Ovary (tissue), 9 donors: ENCODE measurements around the gene LRRC71. TPM values are rescaled to one million over a fixed set of nuclear protein-coding genes. Genes with fewer than 3 reads are reported as not detected.
"Not testable (repeated sequence)": the region's sequence is repeated elsewhere in the genome, so short reads cannot be mapped to it uniquely, and the experiment has no call there.

ENCODE experiments used
- DNase-seq, 5 donors: peaks; one replicate each; pipeline ENCODE4 v3.0.0-alpha.2; 2019 to 2020
- H3K27ac ChIP-seq, 2 donors: fragments of 200-600 bp; one replicate each; pipeline versions ENCODE4 v1.5.1 to v1.8.0; 2019 to 2022
- H3K27me3 ChIP-seq: fragments of 200-600 bp; one replicate; pipeline ENCODE4 v1.8.0; 2022
- H3K36me3 ChIP-seq: fragments of 200-600 bp; sonication (generic); one replicate; pipeline ENCODE4 v1.5.1; 2019
- H3K4me1 ChIP-seq: one replicate; pipeline ENCODE4 v1.8.1; 2013; ENCODE audit warnings: mild to moderate bottlenecking, moderate library complexity; ENCODE audit not compliant: insufficient read depth
- H3K4me3 ChIP-seq: fragments of 200-600 bp; sonication (generic); one replicate; pipeline ENCODE4 v1.5.1; 2017
- H3K9me3 ChIP-seq, 2 donors: fragments of 200-600 bp in 1 of 2; sonication (generic) in 1 of 2; one replicate each; pipeline versions ENCODE4 v1.5.1 to v1.8.1; 2013 to 2019; ENCODE audit warnings: mild to moderate bottlenecking in 1 of 2, moderate library complexity in 1 of 2
- CTCF ChIP-seq, 3 donors: fragments of 450-650 bp in 2 of 3; fragments of 200-600 bp in 1 of 3; IDR thresholded peaks; one replicate each; pipeline versions ENCODE4 v1.5.1 to v1.8.0; 2016 to 2022; ENCODE audit warnings: antibody characterized with exemption in 3 of 3, mild to moderate bottlenecking in 1 of 3
- EP300 ChIP-seq: sonication (generic); formaldehyde crosslinking; IDR thresholded peaks from one replicate; pipeline ENCODE4 v1.6.1; 2017; ENCODE audit warnings: antibody characterized with exemption
- POLR2A ChIP-seq: fragments of 450-650 bp; IDR thresholded peaks from one replicate; pipeline ENCODE4 v1.6.1; 2017; ENCODE audit warnings: antibody characterized with exemption, mild to moderate bottlenecking, moderate library complexity
- WGBS, 3 donors: extraction: QIAGEN DNeasy Blood & Tissue Kit in 1 of 3; methylation state at CpG; one replicate each; pipeline versions ENCODE4 v1.1.5 to v1.1.7; 2013 to 2017; 5-methylcytosine and 5-hydroxymethylcytosine counted together
- intact Hi-C, 4 donors: fragments of 100-400 bp; cut with DNase I; formaldehyde crosslinking; loops; one replicate each; pipeline versions ENCODE4 v1.11.0 to v1.15.1; 2022 to 2023
- polyA plus RNA-seq, 2 donors: library from polyadenylated mRNA; stranded (reverse); fragments of 200-250 nt in 1 of 2; fragments of 350-450 nt in 1 of 2; fragmentation: Illumina TruSeq in 1 of 2; extraction: RNeasy Lipid Tissue Mini Kit (QIAGEN cat#74804) in 1 of 2; gene quantifications; one replicate each; pipeline ENCODE4 v1.2.3, GENCODE V29; 2013 to 2014
- total RNA-seq, 7 donors: library from RNA; depleted of rRNA in 2 of 7; stranded (reverse); fragments of >200 nt in 2 of 7; fragmentation: NEBNext Ultra II Directional in 3 of 7; extraction: Animal tissue kit (Norgen Biotek cat#: 25700) in 3 of 7; gene quantifications; one replicate each; pipeline versions ENCODE4 v1.1.0 to v1.2.4, GENCODE V29; 2016 to 2023
- donor health status: DM: no; HTN: no; CAD: no; lungs with moderate emphysema.
- donor health status: DM: no; HTN: no; CAD: no.
- donor health status: Bipolar disorder and iron deficiency.
- donor health status: DM: yes; HTN: yes; CAD: no.
- donor health status: DM: no; HTN: no; CAD: no.
- donor health status: DM: yes; HTN: yes; CAD: no.

LRRC71 gene
- total and polyA plus RNA-seq, 9 donors = 0.07 to 11.1 (median 0.80) TPM; not detected in 3

DNA sequence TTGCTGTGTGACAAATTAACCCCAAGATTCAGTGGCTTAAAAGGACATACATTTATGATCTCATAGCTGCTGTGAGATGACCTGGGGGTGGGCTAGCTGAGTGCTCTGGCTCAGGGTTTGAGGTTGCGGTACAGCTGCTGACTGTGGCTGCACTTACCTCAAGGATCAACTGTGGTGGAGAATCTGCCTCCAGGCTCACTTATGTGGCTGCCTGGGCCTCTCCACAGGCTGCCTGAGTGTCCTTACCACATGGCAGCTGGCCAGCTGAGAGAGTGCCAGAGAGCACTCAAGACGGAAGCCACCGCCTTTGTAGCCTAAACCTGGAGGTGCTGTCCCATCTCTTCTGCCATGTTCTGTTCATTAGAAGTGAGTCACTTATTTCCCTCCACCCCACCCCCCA, 5.7 kb downstream of the LRRC71 start:
- no peak overlapping the region for H3K27ac ChIP-seq
- no peaks in the 10 kb centered on the region for H3K27me3 ChIP-seq
- no peak overlapping the region for H3K4me3 ChIP-seq
- H3K36me3 ChIP-seq = no peaks in the 10 kb centered on the region
- H3K9me3 ChIP-seq = no peaks in the 10 kb centered on the region
- DNase-seq = no peak
- intact Hi-C loops = loop anchor here in 1 of 4 donors (1.0 kb wide), 1 partner anchor 29 kb away; no protein-coding TSS in a partner anchor
- peaks cover 8% of the 10 kb centered on the region for H3K4me1 ChIP-seq
- 62 to 66% (median 63%) methylated on average over 3 of the region's 3 CpGs for WGBS, 3 donors
- TF ChIP-seq EP300 = no peak
- no peak for TF ChIP-seq POLR2A
- no peak for TF ChIP-seq CTCF (IDR thresholded peaks at IDR 0.05)

- not testable (repeated sequence) for H3K27me3 ChIP-seq, H3K4me3 ChIP-seq, H3K9me3 ChIP-seq, H3K36me3 ChIP-seq, H3K4me1 ChIP-seq, H3K27ac ChIP-seq, DNase-seq
- intact Hi-C loops = loop anchor here in 1 of 4 donors (1.0 kb wide), 1 partner anchor 29 kb away; no protein-coding TSS in a partner anchor
- 89 to 90% (median 89%) methylated on average over 6 of the region's 6 CpGs for WGBS, 3 donors
These were observed 6.3 kb downstream of the LRRC71 start for GRCh38 chr1:156926695-156927094.

DNA sequence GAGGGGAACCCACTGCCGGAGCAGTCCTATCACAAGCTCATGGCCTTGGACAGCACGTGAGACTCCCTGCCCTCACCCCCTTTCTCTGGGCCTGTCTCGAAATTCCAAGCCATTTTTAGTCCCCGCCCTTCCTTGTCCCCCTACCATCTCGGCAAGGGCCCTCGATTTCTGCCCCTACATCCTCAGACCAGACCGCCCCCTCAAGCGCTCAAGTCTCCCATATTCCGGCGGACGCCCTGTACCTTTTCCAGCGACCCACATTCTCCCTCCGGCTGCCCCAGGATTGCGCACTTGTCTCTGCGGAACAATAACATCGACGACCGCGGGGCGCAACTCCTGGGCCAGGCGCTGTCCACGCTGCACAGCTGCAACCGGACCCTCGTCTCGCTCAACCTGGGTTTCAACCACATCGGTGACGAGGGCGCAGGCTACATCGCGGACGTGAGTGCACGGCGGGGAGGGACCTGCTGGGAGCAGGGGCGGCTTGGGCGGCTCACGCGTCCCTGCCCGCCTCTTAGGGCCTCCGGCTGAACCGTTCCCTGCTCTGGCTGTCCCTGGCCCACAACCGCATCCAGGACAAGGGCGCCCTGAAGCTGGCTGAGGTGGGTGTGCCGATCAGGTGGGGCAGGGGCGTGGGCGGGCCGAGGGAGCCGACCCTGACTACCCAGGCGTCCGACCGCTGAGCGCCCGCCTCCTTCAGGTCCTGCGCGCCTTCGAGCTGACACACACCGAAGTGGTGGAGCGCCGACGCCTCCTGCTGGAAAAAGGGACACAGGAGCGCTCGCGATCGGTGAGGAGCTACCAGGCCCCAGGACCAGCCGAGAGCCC, 7.0 kb downstream of the LRRC71 start:
- H3K9me3 ChIP-seq = no peaks in the 10 kb centered on the region
- H3K36me3 ChIP-seq = no peaks in the 10 kb centered on the region
- peak; percentile 49 to 75 (median 61) for DNase-seq
- WGBS, 3 donors = 9 to 16% (median 11%) methylated on average over 40 to 64 of the region's 64 CpGs
- peak overlapping the region; percentile 11 for H3K4me3 ChIP-seq
- H3K27ac ChIP-seq = no peak overlapping the region
- TF ChIP-seq CTCF (IDR thresholded peaks at IDR 0.05) = peak in 2 of 3 donors; percentile 40 to 60
- TF ChIP-seq EP300 = no peak
- TF ChIP-seq POLR2A = no peak
- intact Hi-C loops = no loop called here
- no peaks in the 10 kb centered on the region for H3K27me3 ChIP-seq
- H3K4me1 ChIP-seq = peaks cover 10% of the 10 kb centered on the region

DNA sequence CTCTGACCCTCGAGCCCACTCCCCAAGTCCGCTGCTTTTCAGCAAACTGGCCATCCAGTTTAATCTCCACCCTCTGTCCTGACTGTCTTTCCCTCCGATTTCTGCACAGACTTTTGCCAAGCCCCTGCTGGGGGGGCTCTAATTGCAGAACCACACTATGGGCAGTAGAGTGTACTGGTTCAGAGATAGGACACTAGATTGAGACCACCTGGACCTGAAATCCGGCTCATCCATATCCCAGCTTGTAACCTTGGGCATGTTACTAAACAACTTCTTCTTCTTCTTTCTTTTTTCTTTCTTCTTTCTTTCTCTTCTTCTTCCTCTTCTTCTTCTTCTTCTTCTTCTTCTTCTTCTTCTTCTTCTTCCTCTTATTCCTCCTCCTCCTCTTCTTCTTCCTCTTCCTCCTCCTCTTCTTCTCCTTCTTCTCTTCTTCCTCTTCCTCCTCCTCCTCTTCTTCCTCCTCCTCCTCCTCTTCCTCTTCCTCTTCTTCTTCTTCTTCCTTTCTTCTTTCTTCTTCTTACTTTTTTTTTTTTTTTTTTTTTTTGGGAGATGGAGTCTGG, 7.7 kb downstream of the LRRC71 start:
- Histone ChIP-seq H3K36me3 (no peaks in the 10 kb centered on the region), H3K4me3 (no peak overlapping the region), H3K27ac (no peak overlapping the region), H3K27me3 (no peaks in the 10 kb centered on the region), H3K4me1 (peaks cover 10% of the 10 kb centered on the region), H3K9me3 (no peaks in the 10 kb centered on the region)
- intact Hi-C loops = no loop called here
- WGBS, 3 donors = 2 to 5% (median 4%) methylated on average over 4 of the region's 4 CpGs
- TF ChIP-seq CTCF (IDR thresholded peaks at IDR 0.05) = no peak
- TF ChIP-seq EP300 = no peak
- TF ChIP-seq POLR2A = no peak
- no peak for DNase-seq
